NT2/D1 (cell line): ENCODE results near the gene DIS3L2.

Experiments used
- DNase-seq: peaks from one replicate; pipeline ENCODE4 v3.0.0-alpha.2; 2011; ENCODE audit warnings: low read depth, low spot score
- H3K27me3 ChIP-seq: 2 replicates; pipeline ENCODE4 v1.6.0; 2011; ENCODE audit warnings: mild to moderate bottlenecking; ENCODE audit not compliant: insufficient read length, insufficient read depth
- H3K36me3 ChIP-seq: 2 replicates; pipeline ENCODE4 v1.6.1; 2011; ENCODE audit warnings: mild to moderate bottlenecking, low read length, mixed read lengths; ENCODE audit not compliant: insufficient read depth, insufficient read length
- H3K4me1 ChIP-seq: 2 replicates; pipeline ENCODE4 v1.5.1; 2011; ENCODE audit not compliant: insufficient read depth, insufficient read length
- H3K4me3 ChIP-seq: 2 replicates; pipeline ENCODE4 v1.5.1; 2011; ENCODE audit warnings: low read depth; ENCODE audit not compliant: insufficient read length
- H3K9ac ChIP-seq: 2 replicates; pipeline ENCODE4 v1.6.0; 2011; ENCODE audit warnings: low read depth; ENCODE audit not compliant: insufficient read length
- H3K9me3 ChIP-seq: 2 replicates; pipeline ENCODE4 v1.5.1; 2011; ENCODE audit warnings: mild to moderate bottlenecking, low read length; ENCODE audit not compliant: insufficient read depth
- SUZ12 ChIP-seq: IDR thresholded peaks from 2 replicates; pipeline ENCODE4 v1.6.1; 2011; ENCODE audit not compliant: insufficient read length, insufficient read depth; ENCODE audit errors: extremely low read depth
- YY1 ChIP-seq: IDR thresholded peaks from 2 replicates; pipeline ENCODE4 v1.6.1; 2011; ENCODE audit not compliant: insufficient read length, insufficient read depth
- ZNF274 ChIP-seq: IDR thresholded peaks from 2 replicates; pipeline ENCODE4 v1.6.1; 2011; ENCODE audit warnings: mild to moderate bottlenecking, low read depth, low read length

The DIS3L2 gene

GRCh38 chr2:231961349-231962166 lies at the start of gene DIS3L2:
Gene DIS3L2, plus strand, starts transcription at chr2:231961713. Its CDS starts 53,215 bp downstream, at chr2:232014928.
- TF ChIP-seq ZNF274 (no peak), SUZ12 (no peak), YY1 (no peak)
- H3K4me3 ChIP-seq = peak within 1 kb of the TSS; percentile 91
- H3K9ac ChIP-seq = peak within 1 kb of the TSS; percentile 96
- peak; percentile 82 for DNase-seq
- no peaks in the 10 kb centered on the region for H3K27me3 ChIP-seq
- peaks cover 3% of the 10 kb centered on the region; the same call in 1 of the 2 replicates for H3K9me3 ChIP-seq
- H3K36me3 ChIP-seq = no peaks in the 10 kb centered on the region
- H3K4me1 ChIP-seq = no peaks in the 10 kb centered on the region

- no peaks in the 10 kb centered on the region for H3K27me3 ChIP-seq
- no peaks in the 10 kb centered on the region for H3K9me3 ChIP-seq
- H3K36me3 ChIP-seq = no peaks in the 10 kb centered on the region
- H3K4me3 ChIP-seq = no peak overlapping the region
- peaks cover 5% of the 10 kb centered on the region for H3K4me1 ChIP-seq
- no peak for DNase-seq
- H3K9ac ChIP-seq = no peak overlapping the region
- TF ChIP-seq ZNF274 = no peak
- TF ChIP-seq SUZ12 = no peak
- TF ChIP-seq YY1 = no peak
These were observed 47.3 kb upstream of the DIS3L2 start for GRCh38 chr2:231914077-231914690.

GRCh38 chr2:231917280-231918066 lies 44.0 kb upstream of the DIS3L2 start:
- Histone ChIP-seq H3K4me3 (no peak overlapping the region), H3K27me3 (no peaks in the 10 kb centered on the region), H3K9me3 (no peaks in the 10 kb centered on the region), H3K9ac (no peak overlapping the region), H3K36me3 (no peaks in the 10 kb centered on the region), H3K4me1 (peaks cover 4% of the 10 kb centered on the region)
- TF ChIP-seq YY1 (no peak), ZNF274 (no peak), SUZ12 (no peak)
- DNase-seq = no peak

- H3K4me3 ChIP-seq = no peak overlapping the region
- H3K36me3 ChIP-seq = no peaks in the 10 kb centered on the region
- no peak for DNase-seq
- no peaks in the 10 kb centered on the region for H3K27me3 ChIP-seq
- no peak overlapping the region for H3K9ac ChIP-seq
- peaks cover 10% of the 10 kb centered on the region for H3K4me1 ChIP-seq
- no peaks in the 10 kb centered on the region for H3K9me3 ChIP-seq
- TF ChIP-seq YY1 = no peak
- TF ChIP-seq SUZ12 = no peak
- no peak for TF ChIP-seq ZNF274
These were observed 42.8 kb upstream of the DIS3L2 start for GRCh38 chr2:231918501-231919330.

- H3K9me3 ChIP-seq = no peaks in the 10 kb centered on the region
These were observed 42.0 kb upstream of the DIS3L2 start for GRCh38 chr2:231919341-231920035.

GRCh38 chr2:231920366-231920765 lies 41.1 kb upstream of the DIS3L2 start:
- peaks cover 13% of the 10 kb centered on the region for H3K4me1 ChIP-seq
- no peak overlapping the region for H3K4me3 ChIP-seq
- peaks cover 4% of the 10 kb centered on the region; the same call in 1 of the 2 replicates for H3K9me3 ChIP-seq
- H3K9ac ChIP-seq = no peak overlapping the region
- H3K36me3 ChIP-seq = peaks cover 4% of the 10 kb centered on the region
- DNase-seq = no peak
- TF ChIP-seq ZNF274 (no peak), SUZ12 (no peak)
- peaks cover 9% of the 10 kb centered on the region for H3K27me3 ChIP-seq

More at GRCh38 chr2:231919341-231920035, 42.0 kb upstream of the DIS3L2 start:
- peaks cover 10% of the 10 kb centered on the region for H3K4me1 ChIP-seq
- no peak overlapping the region for H3K9ac ChIP-seq
- peaks cover under 1% of the 10 kb centered on the region for H3K27me3 ChIP-seq
- TF ChIP-seq ZNF274 = no peak
- no peak for TF ChIP-seq YY1
- H3K4me3 ChIP-seq = no peak overlapping the region
- DNase-seq = no peak
- H3K36me3 ChIP-seq = peaks cover 3% of the 10 kb centered on the region
